Peyer's patch (tissue), 4 donors: ENCODE results near the gene CBLN3. TPM values are rescaled to one million over a fixed set of nuclear protein-coding genes. Genes with fewer than 3 reads are reported as not detected.

Source experiments
- DNase-seq, 3 donors: peaks; one replicate each; pipeline ENCODE4 v3.0.0-alpha.2; 2017 to 2019
- H3K27ac ChIP-seq, 4 donors: fragments of 200-600 bp; sonication (generic); one replicate each; pipeline ENCODE4 v1.5.1; 2016 to 2019
- H3K27me3 ChIP-seq, 2 donors: fragments of 200-600 bp; sonication (generic); one replicate each; pipeline ENCODE4 v1.5.1; 2019
- H3K36me3 ChIP-seq, 3 donors: fragments of 200-600 bp; sonication (generic); one replicate each; pipeline ENCODE4 v1.5.1; 2016 to 2019
- H3K4me1 ChIP-seq, 4 donors: fragments of 200-600 bp; sonication (generic); one replicate each; pipeline ENCODE4 v1.5.1; 2016 to 2019
- H3K4me3 ChIP-seq, 4 donors: fragments of 200-600 bp; sonication (generic); 1 replicate in 3 of 4; 2 replicates in 1 of 4; pipeline ENCODE4 v1.5.1; 2016 to 2019; ENCODE audit warnings: mild to moderate bottlenecking in 1 of 4
- H3K9me3 ChIP-seq, 4 donors: fragments of 200-600 bp; sonication (generic); one replicate each; pipeline ENCODE4 v1.5.1; 2016 to 2019; ENCODE audit warnings: mild to moderate bottlenecking in 1 of 4
- POLR2A ChIP-seq, 2 donors: fragments of 450-650 bp; IDR thresholded peaks; one replicate each; pipeline ENCODE4 v1.5.1; 2017; ENCODE audit warnings: antibody characterized with exemption in 2 of 2, mild to moderate bottlenecking in 2 of 2, moderate library complexity in 2 of 2
- total RNA-seq, 4 donors: library from RNA; depleted of rRNA; stranded (reverse); fragments of >200 nt; gene quantifications; one replicate each; pipeline ENCODE4 v1.1.0, GENCODE V29; 2016
- TF ChIP-seq, protein P1 (sequence below), 6 experiments: fragments of 450-650 bp in 4 of 6; fragments of 200-600 bp in 2 of 6; sonication (generic) in 1 of 6; IDR thresholded peaks; one replicate each; pipeline ENCODE4 v1.5.1; 2017 to 2019; ENCODE audit warnings: antibody characterized with exemption in 6 of 6, mild to moderate bottlenecking in 3 of 6, moderate library complexity in 1 of 6

The CBLN3 gene
- total RNA-seq, 4 donors from 2014 or later: 0.94 to 4.3 TPM; not detected in 2

DNA sequence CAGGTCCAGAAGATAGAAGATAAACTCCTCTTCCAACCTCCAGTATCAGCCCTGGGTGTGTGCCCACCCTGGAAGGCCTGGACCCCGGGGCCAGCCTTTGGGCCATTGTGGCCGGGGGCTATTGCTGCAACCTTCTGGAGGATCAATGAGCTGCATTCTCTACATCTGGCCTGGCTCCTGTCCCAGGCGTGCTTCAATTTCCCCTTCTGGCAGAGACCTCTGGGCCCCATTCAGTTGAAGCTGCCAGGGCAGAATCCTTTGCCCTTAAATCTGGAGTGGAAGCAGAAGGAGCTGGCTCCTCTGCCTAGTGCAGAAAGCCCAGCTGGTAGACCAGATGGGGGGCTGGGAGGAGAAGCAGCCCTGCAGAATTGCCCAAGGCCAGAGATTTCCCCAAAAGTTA, 20.7 kb downstream of the CBLN3 start:
- Histone ChIP-seq H3K9me3 (no peaks in the 10 kb centered on the region), H3K27me3 (no peaks in the 10 kb centered on the region), H3K4me1 (no peaks in the 10 kb centered on the region), H3K36me3 (peaks cover 0 to 21% (median 0%) of the 10 kb centered on the region in 3 donors), H3K27ac (no peak overlapping the region), H3K4me3 (no peak overlapping the region)
- TF ChIP-seq POLR2A (IDR thresholded peaks at IDR 0.05): no peak
- TF ChIP-seq, protein P1, sequence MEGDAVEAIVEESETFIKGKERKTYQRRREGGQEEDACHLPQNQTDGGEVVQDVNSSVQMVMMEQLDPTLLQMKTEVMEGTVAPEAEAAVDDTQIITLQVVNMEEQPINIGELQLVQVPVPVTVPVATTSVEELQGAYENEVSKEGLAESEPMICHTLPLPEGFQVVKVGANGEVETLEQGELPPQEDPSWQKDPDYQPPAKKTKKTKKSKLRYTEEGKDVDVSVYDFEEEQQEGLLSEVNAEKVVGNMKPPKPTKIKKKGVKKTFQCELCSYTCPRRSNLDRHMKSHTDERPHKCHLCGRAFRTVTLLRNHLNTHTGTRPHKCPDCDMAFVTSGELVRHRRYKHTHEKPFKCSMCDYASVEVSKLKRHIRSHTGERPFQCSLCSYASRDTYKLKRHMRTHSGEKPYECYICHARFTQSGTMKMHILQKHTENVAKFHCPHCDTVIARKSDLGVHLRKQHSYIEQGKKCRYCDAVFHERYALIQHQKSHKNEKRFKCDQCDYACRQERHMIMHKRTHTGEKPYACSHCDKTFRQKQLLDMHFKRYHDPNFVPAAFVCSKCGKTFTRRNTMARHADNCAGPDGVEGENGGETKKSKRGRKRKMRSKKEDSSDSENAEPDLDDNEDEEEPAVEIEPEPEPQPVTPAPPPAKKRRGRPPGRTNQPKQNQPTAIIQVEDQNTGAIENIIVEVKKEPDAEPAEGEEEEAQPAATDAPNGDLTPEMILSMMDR (IDR thresholded peaks at IDR 0.05): no peak
- peak in 1 of 3 donors; percentile 32 for DNase-seq

DNA sequence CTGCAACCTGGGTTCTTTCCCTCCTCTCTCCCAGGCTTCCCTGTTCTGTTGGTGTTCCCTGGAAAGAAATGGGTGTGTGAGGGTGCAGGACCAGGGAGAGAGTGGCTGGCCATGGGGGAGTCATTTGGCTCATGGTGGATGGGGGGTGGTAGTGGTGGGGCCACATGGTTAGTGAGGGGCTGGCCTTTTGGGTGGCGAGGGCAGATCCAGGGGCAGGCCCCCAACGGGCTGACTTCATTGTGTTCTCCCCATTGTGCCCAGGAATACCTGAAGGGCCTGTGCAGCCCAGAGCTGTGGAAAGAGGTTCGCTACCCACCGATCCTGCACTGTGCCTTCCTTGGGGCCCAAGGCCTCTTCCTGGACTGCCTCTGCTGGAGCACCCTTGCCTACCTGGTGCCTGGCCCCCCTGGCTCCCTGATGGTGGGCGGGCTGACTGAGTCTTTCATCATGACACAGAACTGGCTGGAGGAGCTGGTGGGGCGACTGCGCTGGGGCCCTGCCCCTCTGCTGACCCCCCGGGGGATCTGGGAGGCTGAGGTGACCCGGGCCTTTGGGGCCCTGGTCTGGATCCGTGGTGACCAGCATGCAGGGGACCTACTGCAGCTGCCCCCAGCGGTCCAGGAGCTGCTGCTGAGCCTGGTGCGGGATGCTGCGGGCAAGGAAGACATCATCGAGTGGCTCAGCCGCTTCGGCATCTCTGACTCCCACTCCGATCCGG, 21.7 kb downstream of the CBLN3 start:
- Histone ChIP-seq H3K27me3 (no peaks in the 10 kb centered on the region), H3K36me3 (peaks cover 0 to 13% (median 0%) of the 10 kb centered on the region in 3 donors), H3K27ac (no peak overlapping the region), H3K4me3 (no peak overlapping the region), H3K4me1 (no peaks in the 10 kb centered on the region), H3K9me3 (no peaks in the 10 kb centered on the region)
- TF ChIP-seq, protein P1 (IDR thresholded peaks at IDR 0.05): no peak
- no peak for TF ChIP-seq POLR2A (IDR thresholded peaks at IDR 0.05)
- peak in 1 of 3 donors; percentile 34 for DNase-seq

DNA sequence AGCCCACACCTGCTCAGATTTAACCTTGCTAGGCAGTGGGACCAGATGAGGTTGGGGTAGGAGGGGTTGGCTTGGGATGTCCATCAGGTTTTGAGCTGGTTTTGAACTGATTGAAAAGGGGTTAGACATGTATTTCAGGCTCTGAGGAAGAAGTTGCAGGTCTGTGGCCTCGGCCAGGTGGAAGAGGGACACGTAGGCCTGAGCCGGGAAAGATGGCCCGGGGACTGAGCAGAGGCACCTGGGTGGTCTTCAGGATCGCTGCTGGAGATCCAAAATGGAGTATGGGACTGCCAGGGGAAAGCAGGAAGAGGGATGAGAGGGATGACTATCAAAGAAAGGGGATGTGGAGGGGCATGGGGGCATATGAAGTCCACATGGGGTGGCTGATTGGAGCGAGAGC, 23.1 kb downstream of the CBLN3 start:
- peaks cover 0 to 12% (median 0%) of the 10 kb centered on the region in 3 donors for H3K36me3 ChIP-seq
- no peak for DNase-seq
- TF ChIP-seq, protein P1 (IDR thresholded peaks at IDR 0.05): no peak

DNA sequence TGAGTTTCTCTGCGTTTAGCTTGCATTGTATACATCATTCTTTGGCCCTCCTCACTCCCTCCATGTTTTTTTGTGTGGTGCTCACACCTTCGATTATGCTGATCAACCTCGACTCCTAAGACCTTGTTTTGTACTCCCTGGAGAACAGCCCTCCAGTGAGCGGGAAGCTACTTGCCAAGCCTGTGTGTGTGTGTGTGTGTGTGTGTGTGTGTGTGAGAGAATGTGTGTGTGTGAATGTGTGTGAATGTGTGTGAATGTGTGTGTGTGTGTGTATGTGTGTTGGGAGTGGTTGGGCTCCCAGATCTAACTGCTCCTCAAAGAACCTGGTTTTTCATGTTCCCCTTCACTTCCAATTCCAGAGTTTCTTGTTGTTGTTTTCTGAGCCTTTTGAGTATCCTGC, 24.7 kb downstream of the CBLN3 start:
- Histone ChIP-seq H3K4me3 (no peak overlapping the region), H3K27ac (no peak overlapping the region), H3K36me3 (peaks cover 0 to 12% (median 0%) of the 10 kb centered on the region in 3 donors), H3K27me3 (no peaks in the 10 kb centered on the region), H3K9me3 (no peaks in the 10 kb centered on the region), H3K4me1 (peaks cover 0 to 17% (median 0%) of the 10 kb centered on the region in 4 donors)
- no peak for DNase-seq
- no peak for TF ChIP-seq POLR2A (IDR thresholded peaks at IDR 0.05)
- TF ChIP-seq, protein P1 (IDR thresholded peaks at IDR 0.05): no peak

More for the DNA sequence above, 23.1 kb downstream of the CBLN3 start:
- H3K27me3 ChIP-seq: no peaks in the 10 kb centered on the region
- no peaks in the 10 kb centered on the region for H3K9me3 ChIP-seq
- H3K4me1 ChIP-seq: peaks cover 0 to 4% (median 0%) of the 10 kb centered on the region in 4 donors
- no peak overlapping the region for H3K4me3 ChIP-seq
- H3K27ac ChIP-seq: no peak overlapping the region

DNA sequence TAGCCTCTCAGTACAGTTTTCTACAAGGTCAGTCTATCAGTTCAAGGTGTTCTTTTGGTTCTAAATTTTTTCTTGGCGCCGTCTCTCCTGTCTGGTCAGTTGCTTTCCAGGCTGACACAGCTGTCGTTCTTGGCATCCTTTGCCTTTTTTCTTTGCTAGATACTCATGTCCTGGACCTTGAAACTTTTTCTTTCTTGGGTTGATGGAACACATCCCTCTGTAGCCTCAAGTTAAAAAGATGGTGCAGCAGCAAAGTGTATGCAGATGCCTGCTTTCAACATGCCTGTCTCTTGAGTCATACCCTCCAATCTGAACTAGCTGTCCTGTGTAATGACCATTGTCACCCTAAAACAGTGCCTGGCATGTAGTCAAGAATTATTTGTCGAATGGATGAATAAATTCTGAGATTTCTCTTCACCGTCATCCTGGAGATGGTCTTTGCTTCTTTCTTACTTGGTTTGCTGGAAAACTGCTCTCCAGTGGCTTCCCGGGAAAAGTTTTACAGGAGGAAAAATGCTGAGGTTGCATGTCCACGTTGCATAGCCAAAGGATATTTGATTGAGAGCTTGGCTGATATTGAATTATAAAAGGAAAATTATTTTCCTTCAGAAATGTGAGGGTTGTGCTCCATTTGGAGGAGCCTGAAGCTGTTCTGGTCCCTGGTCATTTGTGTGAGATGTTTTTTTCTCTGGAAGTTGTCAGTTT, 26.0 kb downstream of the CBLN3 start:
- H3K4me3 ChIP-seq: no peak overlapping the region
- DNase-seq: no peak
- H3K27me3 ChIP-seq: no peaks in the 10 kb centered on the region
- TF ChIP-seq, protein P1 (IDR thresholded peaks at IDR 0.05): no peak
- TF ChIP-seq POLR2A (IDR thresholded peaks at IDR 0.05): no peak
- H3K27ac ChIP-seq: peak overlapping the region in 1 of 4 donors; percentile 32
- H3K9me3 ChIP-seq: no peaks in the 10 kb centered on the region
- peaks cover 0 to 30% (median 5%) of the 10 kb centered on the region in 4 donors for H3K4me1 ChIP-seq
- H3K36me3 ChIP-seq: peaks cover 0 to 2% (median 0%) of the 10 kb centered on the region in 3 donors
